ENCODE measurements around the gene ADAMTSL4.
"Not testable (repeated sequence)": the region's sequence is repeated elsewhere in the genome, so short reads cannot be mapped to it uniquely, and the experiment has no call there.

The ADAMTSL4 gene

GRCh38 chr1:150564051-150564991, 15.1 kb downstream of the ADAMTSL4 start:
- H3K4me3 ChIP-seq (ENCODE audit: low read depth, low read length): no peak overlapping the region
- no peak for TF ChIP-seq CTCF (IDR thresholded peaks at IDR 0.05; ENCODE audit: borderline replicate concordance, insufficient read depth, low read depth, low read length)

- not testable (repeated sequence) for H3K4me3 ChIP-seq (ENCODE audit: low read depth, low read length)
These were observed 16.2 kb downstream of the ADAMTSL4 start for GRCh38 chr1:150565240-150565991.

GRCh38 chr1:150566589-150567340, 17.6 kb downstream of the ADAMTSL4 start:
- no peak overlapping the region for H3K4me3 ChIP-seq (ENCODE audit: low read depth, low read length)
- TF ChIP-seq CTCF (IDR thresholded peaks at IDR 0.05; ENCODE audit: borderline replicate concordance, insufficient read depth, low read depth, low read length): no peak

- no peak overlapping the region for H3K4me3 ChIP-seq (ENCODE audit: low read depth, low read length)
- TF ChIP-seq CTCF (IDR thresholded peaks at IDR 0.05; ENCODE audit: borderline replicate concordance, insufficient read depth, low read depth, low read length): no peak
These were observed 18.1 kb downstream of the ADAMTSL4 start for GRCh38 chr1:150567341-150567716.

- TF ChIP-seq CTCF (IDR thresholded peaks at IDR 0.05; ENCODE audit: borderline replicate concordance, insufficient read depth, low read depth, low read length): no peak
These were observed 18.7 kb downstream of the ADAMTSL4 start for GRCh38 chr1:150567717-150568593.

GRCh38 chr1:150568594-150568966, 19.4 kb downstream of the ADAMTSL4 start:
- no peak for TF ChIP-seq CTCF (IDR thresholded peaks at IDR 0.05; ENCODE audit: borderline replicate concordance, insufficient read depth, low read depth, low read length)
- no peak overlapping the region for H3K4me3 ChIP-seq (ENCODE audit: low read depth, low read length)

More at GRCh38 chr1:150567717-150568593, 18.7 kb downstream of the ADAMTSL4 start:
- no peak overlapping the region for H3K4me3 ChIP-seq (ENCODE audit: low read depth, low read length)
